Fibroblast of lung (primary cell): ENCODE results near the gene CR2. TPM values are rescaled to one million over a fixed set of nuclear protein-coding genes. Genes with fewer than 3 reads are reported as not detected.

Experiments used
- DNase-seq, 2 donors: peaks; one replicate each; pipeline versions ENCODE4 v3.0.0 to v3.0.0-alpha.2; 2010; ENCODE audit warnings: low read depth in 2 of 2
- H2AFZ ChIP-seq: 2 replicates; pipeline ENCODE4 v1.5.1; 2012; ENCODE audit warnings: low read length, control low read depth, inconsistent platforms
- H3K27ac ChIP-seq: 2 replicates; pipeline ENCODE4 v1.5.1; 2011; ENCODE audit warnings: low read length, control low read depth; ENCODE audit not compliant: insufficient read depth
- H3K27me3 ChIP-seq: 2 replicates; pipeline ENCODE4 v1.5.1; 2011; ENCODE audit warnings: mild to moderate bottlenecking, low read length; ENCODE audit not compliant: control insufficient read depth, insufficient read depth
- H3K36me3 ChIP-seq: 2 replicates; pipeline ENCODE4 v1.5.1; 2011; ENCODE audit warnings: low read length; ENCODE audit not compliant: control insufficient read depth, insufficient read depth
- H3K4me1 ChIP-seq: 2 replicates; pipeline ENCODE4 v1.5.1; 2011; ENCODE audit warnings: low read length; ENCODE audit not compliant: control insufficient read depth, insufficient read depth; ENCODE audit errors: extremely low read depth
- H3K4me2 ChIP-seq: 2 replicates; pipeline ENCODE4 v1.5.1; 2011; ENCODE audit warnings: low read length, control low read depth; ENCODE audit not compliant: insufficient read depth; ENCODE audit errors: extremely low read depth
- H3K4me3 ChIP-seq, 4 experiments: fragments of 200-600 bp in 1 of 4; sonication (generic) in 1 of 4; replicated peaks in 1 of 4; 2 replicates each; pipeline ENCODE4 v1.5.1; 2011 to 2016; ENCODE audit warnings: low read length in 4 of 4, low read depth in 3 of 4, mild to moderate bottlenecking in 3 of 4, control low read depth in 2 of 4, inconsistent platforms in 1 of 4, mixed read lengths in 1 of 4; ENCODE audit not compliant: insufficient read depth in 1 of 4; ENCODE audit errors: control extremely low read depth in 1 of 4
- H3K79me2 ChIP-seq: 2 replicates; pipeline ENCODE4 v1.5.1; 2012; ENCODE audit warnings: mild to moderate bottlenecking, low read length, inconsistent platforms; ENCODE audit not compliant: control insufficient read depth, insufficient read depth
- H3K9ac ChIP-seq: 2 replicates; pipeline ENCODE4 v1.5.1; 2011; ENCODE audit warnings: mild to moderate bottlenecking, low read length, control low read depth; ENCODE audit not compliant: insufficient read depth
- H3K9me3 ChIP-seq: 2 replicates; pipeline ENCODE4 v1.5.1; 2012; ENCODE audit warnings: low read depth, low read length; ENCODE audit not compliant: control insufficient read depth, insufficient read depth
- H4K20me1 ChIP-seq: 2 replicates; pipeline ENCODE4 v1.5.1; 2011; ENCODE audit warnings: low read length; ENCODE audit not compliant: control insufficient read depth, insufficient read depth; ENCODE audit errors: extremely low read depth
- EZH2 ChIP-seq: IDR thresholded peaks from 2 replicates; pipeline ENCODE4 v1.5.1; 2012; ENCODE audit warnings: low read length, control low read depth, mild to moderate bottlenecking; ENCODE audit errors: missing control alignments
- polyA plus RNA-seq, 2 donors: library from polyadenylated mRNA; depleted of rRNA in 1 of 2; stranded (reverse) in 1 of 2; unstranded in 1 of 2; fragments of >200 nt; gene quantifications; 2 replicates each; pipeline ENCODE4 v1.2.1, GENCODE V29; 2011 to 2012; ENCODE audit warnings: missing spikeins in 1 of 2
- total RNA-seq: library from RNA; depleted of rRNA; stranded (reverse); fragments of >200 nt; gene quantifications from 2 replicates; pipeline ENCODE4 v1.2.1, GENCODE V29; 2014
- TF ChIP-seq, protein P1 (sequence below), 2 donors: IDR thresholded peaks in 1 of 2; conservative IDR thresholded peaks in 1 of 2; 1 replicate in 1 of 2; 2 replicates in 1 of 2; pipeline ENCODE4 v1.5.1; 2011 to 2012; ENCODE audit warnings: low read length in 2 of 2, control low read depth in 1 of 2, inconsistent platforms in 1 of 2, low read depth in 1 of 2, mild to moderate bottlenecking in 1 of 2

The CR2 gene
- total and polyA plus RNA-seq, 2 donors (not counting 1 experiment from before 2014, with no cell fraction given) = not detected

DNA sequence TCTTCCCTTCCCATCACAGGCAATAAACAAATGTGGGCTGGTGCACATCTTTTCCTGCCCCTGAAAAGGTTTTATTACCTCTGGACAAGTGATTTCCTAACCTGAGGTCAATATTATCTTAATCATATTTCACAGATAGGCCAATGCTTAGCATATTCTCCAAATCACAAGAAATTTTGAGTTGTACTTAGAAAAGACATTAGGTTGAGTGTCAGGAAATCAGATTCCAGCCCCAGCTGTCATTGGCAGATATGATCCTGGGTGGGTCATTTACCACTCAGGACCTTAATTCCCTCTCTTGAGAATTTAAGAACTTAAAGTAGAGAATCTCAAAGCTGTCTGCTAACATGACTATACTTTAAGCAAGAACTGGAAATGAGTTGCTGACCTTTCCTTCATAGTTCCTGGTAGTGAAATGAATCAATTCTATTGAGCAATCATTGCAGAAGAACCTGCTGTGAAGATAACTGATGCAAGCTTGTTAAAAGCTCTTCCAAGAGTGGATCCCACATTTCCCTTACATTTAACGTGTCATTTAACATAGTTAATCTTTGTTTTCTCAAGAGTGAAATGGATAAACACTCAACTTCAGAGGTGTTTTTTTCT, 46.4 kb upstream of the CR2 start:
- H3K9me3 ChIP-seq = no peaks in the 10 kb centered on the region
- H2AFZ ChIP-seq = no peak overlapping the region
- TF ChIP-seq EZH2 = no peak
- TF ChIP-seq, protein P1, sequence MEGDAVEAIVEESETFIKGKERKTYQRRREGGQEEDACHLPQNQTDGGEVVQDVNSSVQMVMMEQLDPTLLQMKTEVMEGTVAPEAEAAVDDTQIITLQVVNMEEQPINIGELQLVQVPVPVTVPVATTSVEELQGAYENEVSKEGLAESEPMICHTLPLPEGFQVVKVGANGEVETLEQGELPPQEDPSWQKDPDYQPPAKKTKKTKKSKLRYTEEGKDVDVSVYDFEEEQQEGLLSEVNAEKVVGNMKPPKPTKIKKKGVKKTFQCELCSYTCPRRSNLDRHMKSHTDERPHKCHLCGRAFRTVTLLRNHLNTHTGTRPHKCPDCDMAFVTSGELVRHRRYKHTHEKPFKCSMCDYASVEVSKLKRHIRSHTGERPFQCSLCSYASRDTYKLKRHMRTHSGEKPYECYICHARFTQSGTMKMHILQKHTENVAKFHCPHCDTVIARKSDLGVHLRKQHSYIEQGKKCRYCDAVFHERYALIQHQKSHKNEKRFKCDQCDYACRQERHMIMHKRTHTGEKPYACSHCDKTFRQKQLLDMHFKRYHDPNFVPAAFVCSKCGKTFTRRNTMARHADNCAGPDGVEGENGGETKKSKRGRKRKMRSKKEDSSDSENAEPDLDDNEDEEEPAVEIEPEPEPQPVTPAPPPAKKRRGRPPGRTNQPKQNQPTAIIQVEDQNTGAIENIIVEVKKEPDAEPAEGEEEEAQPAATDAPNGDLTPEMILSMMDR (conservative IDR thresholded peaks at IDR 0.05 in 1 of 2, IDR thresholded peaks at IDR 0.05 in 1 of 2; ENCODE audit: low read depth in 1 of 2, low read length in 2 of 2) = no peak
- no peak overlapping the region for H3K27ac ChIP-seq
- no peaks in the 10 kb centered on the region for H3K27me3 ChIP-seq
- no peaks in the 10 kb centered on the region for H3K36me3 ChIP-seq
- H3K4me3 ChIP-seq = no peak overlapping the region
- DNase-seq = peak in 1 of 2 donors; percentile 28
- no peaks in the 10 kb centered on the region for H4K20me1 ChIP-seq
- no peak overlapping the region for H3K9ac ChIP-seq
- H3K4me2 ChIP-seq = no peak overlapping the region
- no peaks in the 10 kb centered on the region for H3K79me2 ChIP-seq
- H3K4me1 ChIP-seq = no peaks in the 10 kb centered on the region

DNA sequence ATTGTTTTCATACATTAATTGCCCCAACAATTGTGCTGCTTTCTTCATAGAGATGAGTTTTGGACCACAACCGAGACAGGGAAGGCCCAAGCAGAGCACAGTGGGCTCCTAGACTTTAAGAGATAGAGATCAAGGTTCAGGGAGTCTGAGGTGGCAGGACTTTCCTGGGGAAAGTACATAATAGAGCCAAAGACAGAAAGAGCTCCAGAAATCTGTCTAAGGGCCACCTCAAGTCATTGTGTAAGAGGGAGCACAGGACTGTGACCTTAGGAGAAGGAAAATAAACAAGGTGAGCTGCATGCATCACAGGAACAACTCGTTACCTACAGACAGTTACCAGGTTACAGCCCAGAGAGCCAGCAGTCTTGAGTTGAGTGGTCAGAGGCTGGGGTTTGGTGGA, 41.3 kb upstream of the CR2 start:
- no peaks in the 10 kb centered on the region for H3K9me3 ChIP-seq
- H3K27ac ChIP-seq = no peak overlapping the region
- H3K36me3 ChIP-seq = no peaks in the 10 kb centered on the region
- H3K4me3 ChIP-seq = no peak overlapping the region
- no peak overlapping the region for H3K9ac ChIP-seq
- no peaks in the 10 kb centered on the region for H3K27me3 ChIP-seq
- H2AFZ ChIP-seq = no peak overlapping the region
- no peaks in the 10 kb centered on the region for H3K79me2 ChIP-seq
- TF ChIP-seq EZH2 = no peak
- TF ChIP-seq, protein P1 (conservative IDR thresholded peaks at IDR 0.05 in 1 of 2, IDR thresholded peaks at IDR 0.05 in 1 of 2; ENCODE audit: low read depth in 1 of 2, low read length in 2 of 2) = no peak
- H3K4me1 ChIP-seq = no peaks in the 10 kb centered on the region
- H4K20me1 ChIP-seq = no peaks in the 10 kb centered on the region
- DNase-seq = no peak
- H3K4me2 ChIP-seq = no peak overlapping the region

DNA sequence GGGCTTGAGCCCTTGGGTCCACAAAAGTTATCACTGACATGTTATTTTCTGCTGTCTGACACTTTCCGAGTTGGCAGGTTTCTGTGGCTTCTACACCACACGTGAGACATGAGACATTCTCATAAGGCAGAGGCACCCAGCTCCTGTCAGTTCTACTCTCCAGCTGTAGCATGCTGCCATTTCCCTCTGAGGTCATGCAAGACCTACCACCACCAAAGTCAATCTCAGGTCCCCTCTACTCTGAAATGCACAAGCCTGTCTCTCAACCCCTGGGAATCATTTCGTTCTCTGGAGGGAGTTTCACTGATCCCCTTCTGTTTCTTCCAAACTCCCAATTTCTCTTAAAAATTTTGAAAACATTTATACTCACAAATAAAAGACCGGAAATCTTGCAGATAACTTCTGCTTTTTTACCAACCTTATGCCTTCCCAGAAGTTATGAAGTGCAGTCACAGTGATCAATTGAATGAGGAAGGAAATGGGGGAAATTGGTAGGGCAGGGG, 39.5 kb upstream of the CR2 start:
- TF ChIP-seq, protein P1 (conservative IDR thresholded peaks at IDR 0.05 in 1 of 2, IDR thresholded peaks at IDR 0.05 in 1 of 2; ENCODE audit: low read depth in 1 of 2, low read length in 2 of 2) = no peak
- no peak for TF ChIP-seq EZH2
- H3K36me3 ChIP-seq = no peaks in the 10 kb centered on the region
- no peak overlapping the region for H3K27ac ChIP-seq
- H3K27me3 ChIP-seq = no peaks in the 10 kb centered on the region
- H3K9ac ChIP-seq = no peak overlapping the region
- no peak overlapping the region for H3K4me3 ChIP-seq
- no peak overlapping the region for H2AFZ ChIP-seq
- no peaks in the 10 kb centered on the region for H3K4me1 ChIP-seq
- no peaks in the 10 kb centered on the region for H4K20me1 ChIP-seq
- no peaks in the 10 kb centered on the region for H3K79me2 ChIP-seq
- no peaks in the 10 kb centered on the region for H3K9me3 ChIP-seq
- H3K4me2 ChIP-seq = no peak overlapping the region
- no peak for DNase-seq
